CD4-positive, alpha-beta T cell treated with Interferon alpha-2 for 1 hour (primary cell): Measurements from ENCODE around the gene PSMD2.
A peak's percentile ranks its signal among the peaks of the same experiment; 100 is the strongest.

Experiments used
- DNase-seq, 2 donors: peaks; one replicate each; pipeline ENCODE4 v3.0.0-alpha.2; 2020 to 2022

PSMD2 gene

DNA sequence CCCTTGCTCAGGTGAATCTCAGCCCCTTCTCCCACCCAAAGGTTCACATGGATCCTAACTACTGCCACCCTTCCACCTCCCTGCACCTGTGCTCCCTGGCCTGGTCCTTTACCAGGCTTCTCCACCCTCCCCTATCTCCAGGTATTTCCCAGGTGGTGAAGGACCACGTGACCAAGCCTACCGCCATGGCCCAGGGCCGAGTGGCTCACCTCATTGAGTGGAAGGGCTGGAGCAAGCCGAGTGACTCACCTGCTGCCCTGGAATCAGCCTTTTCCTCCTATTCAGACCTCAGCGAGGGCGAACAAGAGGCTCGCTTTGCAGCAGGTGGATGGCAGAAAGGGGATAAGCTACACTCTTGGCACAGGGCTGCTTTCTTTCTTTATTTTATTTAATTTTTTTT lies 42.9 kb downstream of the PSMD2 start:
- DNase-seq: no peak

DNA sequence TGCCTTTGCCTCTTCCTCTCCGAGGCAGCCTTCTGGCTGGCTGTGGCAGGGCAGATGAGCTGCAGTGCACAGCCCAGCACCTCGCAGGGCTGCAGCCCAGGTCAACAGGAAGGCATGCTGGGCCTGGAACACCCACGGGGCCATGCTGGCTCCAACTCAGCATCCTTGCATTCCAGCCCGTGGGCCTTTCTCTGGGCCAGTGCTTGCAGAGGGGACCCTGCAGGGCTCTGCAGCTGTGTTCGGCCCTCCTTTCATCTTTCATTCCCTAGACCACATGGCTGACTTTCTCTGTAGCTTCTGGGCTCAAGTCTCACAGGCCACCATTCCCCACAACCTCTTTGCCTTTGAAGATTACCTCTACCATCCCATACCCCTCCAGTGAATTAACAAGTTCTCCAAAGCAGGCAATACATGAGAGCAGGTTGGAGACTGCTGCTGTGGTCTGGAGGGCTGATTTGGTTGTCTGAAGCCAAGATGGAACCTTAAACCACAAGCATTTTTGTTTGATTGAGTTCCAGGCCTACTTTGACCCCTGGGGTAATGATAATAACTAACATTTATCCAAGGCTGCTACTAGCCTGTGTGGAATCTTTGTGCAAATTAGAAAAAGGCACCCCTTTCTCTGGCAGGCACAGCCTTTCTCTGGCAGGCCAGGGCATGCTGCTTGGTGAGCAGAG lies 44.3 kb downstream of the PSMD2 start:
- no peak for DNase-seq

DNA sequence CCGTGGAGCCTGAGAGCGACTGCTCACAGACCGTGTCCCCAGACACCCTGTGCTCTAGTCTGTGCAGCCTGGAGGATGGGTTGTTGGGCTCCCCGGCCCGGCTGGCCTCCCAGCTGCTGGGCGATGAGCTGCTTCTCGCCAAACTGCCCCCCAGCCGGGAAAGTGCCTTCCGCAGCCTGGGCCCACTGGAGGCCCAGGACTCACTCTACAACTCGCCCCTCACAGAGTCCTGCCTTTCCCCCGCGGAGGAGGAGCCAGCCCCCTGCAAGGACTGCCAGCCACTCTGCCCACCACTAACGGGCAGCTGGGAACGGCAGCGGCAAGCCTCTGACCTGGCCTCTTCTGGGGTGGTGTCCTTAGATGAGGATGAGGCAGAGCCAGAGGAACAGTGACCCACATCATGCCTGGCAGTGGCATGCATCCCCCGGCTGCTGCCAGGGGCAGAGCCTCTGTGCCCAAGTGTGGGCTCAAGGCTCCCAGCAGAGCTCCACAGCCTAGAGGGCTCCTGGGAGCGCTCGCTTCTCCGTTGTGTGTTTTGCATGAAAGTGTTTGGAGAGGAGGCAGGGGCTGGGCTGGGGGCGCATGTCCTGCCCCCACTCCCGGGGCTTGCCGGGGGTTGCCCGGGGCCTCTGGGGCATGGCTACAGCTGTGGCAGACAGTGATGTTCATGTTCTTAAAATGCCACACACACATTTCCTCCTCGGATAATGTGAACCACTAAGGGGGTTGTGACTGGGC lies 45.7 kb downstream of the PSMD2 start:
- no peak for DNase-seq

DNA sequence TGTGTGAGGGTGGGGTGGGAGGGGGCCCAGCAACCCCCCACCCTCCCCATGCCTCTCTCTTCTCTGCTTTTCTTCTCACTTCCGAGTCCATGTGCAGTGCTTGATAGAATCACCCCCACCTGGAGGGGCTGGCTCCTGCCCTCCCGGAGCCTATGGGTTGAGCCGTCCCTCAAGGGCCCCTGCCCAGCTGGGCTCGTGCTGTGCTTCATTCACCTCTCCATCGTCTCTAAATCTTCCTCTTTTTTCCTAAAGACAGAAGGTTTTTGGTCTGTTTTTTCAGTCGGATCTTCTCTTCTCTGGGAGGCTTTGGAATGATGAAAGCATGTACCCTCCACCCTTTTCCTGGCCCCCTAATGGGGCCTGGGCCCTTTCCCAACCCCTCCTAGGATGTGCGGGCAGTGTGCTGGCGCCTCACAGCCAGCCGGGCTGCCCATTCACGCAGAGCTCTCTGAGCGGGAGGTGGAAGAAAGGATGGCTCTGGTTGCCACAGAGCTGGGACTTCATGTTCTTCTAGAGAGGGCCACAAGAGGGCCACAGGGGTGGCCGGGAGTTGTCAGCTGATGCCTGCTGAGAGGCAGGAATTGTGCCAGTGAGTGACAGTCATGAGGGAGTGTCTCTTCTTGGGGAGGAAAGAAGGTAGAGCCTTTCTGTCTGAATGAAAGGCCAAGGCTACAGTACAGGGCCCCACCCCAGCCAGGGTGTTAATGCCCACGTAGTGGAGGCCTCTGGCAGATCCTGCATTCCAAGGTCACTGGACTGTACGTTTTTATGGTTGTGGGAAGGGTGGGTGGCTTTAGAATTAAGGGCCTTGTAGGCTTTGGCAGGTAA lies 46.5 kb downstream of the PSMD2 start:
- no peak for DNase-seq

DNA sequence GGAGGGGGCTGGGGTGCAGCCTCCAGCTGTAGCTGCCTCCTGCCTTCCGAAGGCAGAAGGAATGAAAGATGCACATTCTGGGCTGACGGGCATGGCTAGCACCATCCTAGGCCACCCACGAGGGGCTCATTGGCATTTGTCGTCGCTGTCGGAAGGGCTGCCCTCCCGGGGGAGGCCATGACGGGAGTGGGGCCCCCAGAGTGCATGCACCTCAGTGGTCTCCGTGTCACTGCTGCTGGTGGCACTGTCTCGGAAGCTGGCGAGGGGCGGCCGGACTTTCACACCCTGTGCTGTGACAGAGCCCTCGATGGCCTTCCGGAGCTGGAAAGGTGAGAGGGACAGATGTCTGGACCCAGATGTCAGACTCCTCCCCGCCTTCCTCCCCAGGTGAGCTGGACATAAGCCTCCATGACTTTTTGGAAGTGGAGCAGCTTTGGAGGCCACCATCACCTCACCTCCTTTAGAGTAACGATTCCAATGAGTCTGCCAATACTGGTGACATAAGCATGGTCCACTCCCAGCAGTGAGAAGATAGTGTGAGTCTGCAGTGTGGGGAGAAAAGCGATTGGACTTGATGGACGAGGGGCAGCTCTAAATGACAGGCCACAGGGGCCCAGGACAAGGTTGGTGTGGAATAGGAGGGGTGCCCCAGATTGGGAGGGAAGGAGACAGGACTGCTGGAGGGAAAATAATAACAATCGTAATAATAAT lies 47.6 kb downstream of the PSMD2 start:
- DNase-seq: no peak

DNA sequence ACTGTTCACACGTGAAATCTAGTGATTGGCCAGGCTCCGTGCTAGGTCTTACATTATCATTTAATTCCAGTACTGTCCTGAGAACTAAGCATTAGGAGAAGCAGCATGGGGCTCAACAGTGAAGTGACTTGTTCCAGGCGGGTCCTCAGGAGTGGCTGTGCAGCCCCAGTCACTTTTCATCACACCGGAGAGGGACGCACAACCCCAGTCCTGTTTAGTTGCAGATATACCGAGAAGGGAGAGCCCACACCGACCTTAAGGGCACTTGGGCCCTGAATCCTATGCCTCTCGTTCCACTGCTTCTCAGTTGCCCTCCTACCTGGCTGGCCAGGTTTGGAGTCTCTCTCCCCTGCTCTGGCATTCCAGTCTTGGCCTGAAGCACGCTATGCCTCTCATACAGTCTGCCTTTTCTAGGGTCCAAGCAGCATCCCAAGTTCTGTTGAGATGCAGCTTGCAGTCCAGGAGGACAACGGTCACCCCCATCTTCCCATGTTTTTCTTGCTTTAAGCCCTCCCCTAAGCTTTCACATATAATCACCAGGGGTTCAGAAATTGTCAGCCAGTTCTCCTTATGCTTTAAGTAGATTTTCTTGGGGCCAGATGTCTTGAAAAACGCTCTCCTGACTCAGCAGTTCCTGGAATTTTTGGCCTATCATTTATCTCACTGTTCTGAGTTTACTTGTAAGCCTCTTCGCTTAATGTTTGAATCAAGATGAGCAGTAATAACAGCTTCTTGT lies 48.4 kb downstream of the PSMD2 start:
- DNase-seq: no peak

DNA sequence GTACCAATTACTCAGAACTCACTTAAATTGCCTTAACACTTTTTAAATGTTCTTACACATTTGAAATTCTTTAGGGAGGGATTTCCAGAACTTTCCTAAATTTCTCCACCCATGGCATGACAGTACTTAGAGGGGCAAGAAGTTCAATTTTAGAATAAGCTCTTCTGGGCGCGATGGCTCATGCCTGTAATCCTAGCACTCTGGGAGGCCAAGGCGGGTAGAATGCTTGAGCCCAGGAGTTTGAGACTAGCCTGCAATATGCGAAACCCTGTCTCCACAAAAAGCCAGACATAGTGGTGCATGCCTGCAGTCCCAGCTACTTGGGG lies 49.0 kb downstream of the PSMD2 start:
- no peak for DNase-seq

DNA sequence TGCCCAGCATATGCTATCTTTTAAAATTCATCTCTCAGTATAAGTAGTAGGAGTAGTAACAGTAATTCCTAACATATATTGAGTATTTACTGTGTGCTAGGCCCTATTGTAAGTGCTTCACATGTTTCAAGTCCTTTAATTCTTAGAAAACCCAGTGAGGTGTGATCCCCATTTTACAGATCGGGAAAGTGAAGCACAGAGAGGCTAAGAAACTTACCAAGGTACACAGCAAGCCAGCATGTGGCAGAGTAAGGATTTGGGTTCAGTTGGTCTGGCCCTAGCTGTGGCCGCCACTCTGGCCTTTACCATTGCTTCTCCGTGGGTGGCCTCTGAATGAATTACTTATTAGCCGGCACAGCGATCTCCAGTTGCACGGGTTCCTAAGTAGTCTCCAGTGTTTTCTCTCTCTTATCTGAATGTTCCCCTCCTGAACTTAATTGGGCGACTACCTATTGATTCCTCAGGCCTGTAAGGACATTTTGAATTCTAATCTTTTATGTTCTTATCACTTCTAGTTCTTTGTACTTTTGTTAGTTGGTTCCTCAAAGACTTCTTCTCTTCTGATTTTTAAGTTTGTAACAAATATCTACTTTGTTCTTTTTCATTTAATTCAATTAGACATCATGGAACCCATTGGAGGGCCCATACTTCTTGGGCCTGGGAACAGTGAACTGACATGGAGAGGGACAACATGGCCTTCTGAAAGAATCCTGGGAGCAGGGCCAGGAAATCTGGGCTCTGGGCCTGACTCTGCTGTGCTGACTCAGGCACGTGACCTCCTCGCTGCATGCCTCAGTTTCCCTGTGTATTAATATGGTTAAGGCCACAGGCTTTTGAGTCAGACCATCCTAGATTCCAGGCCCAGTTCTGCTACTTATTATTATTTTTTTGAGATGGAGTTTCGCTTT lies 50.8 kb downstream of the PSMD2 start:
- no peak for DNase-seq

DNA sequence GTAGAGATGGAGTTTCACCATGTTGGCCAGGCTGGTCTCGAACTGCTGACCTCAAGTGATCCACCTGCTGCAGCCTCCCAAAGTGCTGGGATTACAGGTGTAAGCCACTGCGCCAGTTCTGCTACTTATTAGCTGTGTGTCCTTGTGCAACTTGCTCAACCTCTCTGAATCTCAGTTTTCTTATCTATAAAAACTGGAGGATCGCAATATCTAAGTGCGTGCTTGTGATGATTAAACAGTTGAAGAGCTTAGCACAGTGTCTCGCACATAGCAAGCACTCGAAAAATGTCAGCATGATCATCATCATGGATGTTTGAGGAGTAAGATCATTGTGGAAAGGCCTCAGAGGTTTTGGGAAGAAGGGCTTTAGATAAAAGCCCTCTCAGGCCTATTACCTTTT lies 51.6 kb downstream of the PSMD2 start:
- no peak for DNase-seq

DNA sequence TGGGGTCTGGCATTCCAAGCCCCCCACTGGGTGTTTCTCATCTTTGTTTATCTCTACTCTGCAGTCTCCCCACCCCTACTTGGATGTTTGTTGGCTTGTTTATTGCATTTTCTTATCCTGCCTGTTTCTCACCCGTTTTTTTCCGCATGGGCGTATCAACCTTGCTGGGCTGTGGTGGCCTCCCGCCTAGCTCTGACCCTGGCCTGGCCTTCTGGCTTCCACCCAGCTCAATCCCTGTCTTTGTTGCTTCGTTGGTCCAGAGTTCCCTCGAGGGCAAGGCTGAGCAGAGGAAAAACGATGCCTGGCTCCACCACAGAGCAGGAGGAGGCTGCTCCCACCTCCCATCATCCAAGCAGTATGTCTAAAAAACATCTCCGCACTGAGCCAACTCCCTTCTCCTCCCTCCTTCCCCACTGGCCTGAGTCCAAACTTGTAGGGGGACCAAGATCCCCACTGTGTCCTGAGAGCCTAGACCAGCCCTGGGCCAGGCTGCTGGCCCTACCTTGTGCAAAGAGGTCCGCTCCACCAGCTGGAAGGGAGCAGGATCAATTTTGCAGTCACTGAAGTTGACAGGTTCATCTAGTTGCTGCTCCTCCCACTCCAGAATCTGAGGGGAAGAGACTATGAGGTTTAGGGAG lies 52.6 kb downstream of the PSMD2 start:
- DNase-seq: no peak

DNA sequence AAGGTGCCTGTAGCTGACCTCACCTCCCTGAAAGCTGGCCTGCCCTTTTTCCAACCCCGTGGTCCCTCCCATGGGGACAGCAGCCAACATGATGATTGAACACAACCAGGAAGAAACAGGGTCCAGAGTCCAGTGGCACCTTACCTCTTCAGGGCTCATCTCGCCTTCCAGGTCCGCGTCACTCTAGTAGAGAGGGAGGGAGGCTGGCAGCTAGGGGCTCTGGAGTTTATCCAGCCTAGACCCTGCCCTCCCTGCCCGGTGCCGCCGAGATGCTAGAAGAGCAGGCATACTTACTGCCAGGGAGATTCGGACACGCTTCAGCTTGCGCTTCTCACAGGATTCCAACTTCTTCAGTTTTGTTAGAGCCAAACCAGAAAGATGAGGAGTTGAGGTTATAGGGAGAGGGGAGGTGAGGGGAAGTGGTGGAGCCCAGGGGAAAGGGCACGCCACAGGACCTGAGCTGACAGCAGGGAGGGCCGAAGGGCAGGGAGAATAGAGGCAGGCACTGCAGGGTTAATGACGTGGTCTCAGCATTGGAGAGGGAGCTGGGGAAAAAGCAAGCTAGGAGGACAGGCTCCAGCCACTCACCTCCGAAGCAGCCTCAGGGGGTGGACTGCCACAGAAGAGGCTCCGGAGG lies 53.2 kb downstream of the PSMD2 start:
- no peak for DNase-seq

DNA sequence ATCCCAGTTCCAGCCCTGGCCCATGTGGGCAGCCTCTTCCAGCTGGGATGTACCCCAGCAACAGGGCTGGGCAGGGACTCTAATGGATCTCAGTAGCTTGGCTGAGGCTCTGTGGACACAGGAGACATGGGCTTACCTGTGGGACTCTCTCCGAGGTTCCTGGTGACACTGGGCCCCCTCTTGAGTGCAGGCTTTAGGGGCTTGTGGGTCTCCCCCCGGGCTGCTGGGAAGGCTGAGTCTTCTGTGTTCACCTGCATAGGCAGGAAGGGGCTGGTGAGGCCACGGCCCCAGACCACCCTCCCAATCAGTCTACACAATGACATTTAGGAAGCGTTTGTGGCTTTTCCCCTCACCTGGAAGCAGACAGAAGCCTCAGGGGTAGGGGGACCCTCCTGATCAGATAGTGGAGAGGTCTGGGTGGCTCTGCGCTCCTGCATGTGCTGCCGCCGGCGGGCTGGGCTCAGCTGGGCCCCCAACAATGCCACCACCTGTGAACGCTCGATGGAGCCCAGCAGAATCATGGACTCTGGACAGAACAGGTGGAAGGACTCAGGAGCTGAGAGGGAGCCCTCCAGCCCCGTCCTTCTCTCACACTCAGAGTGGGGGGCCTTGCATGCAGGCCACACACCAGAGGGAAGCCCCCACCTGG lies 54.0 kb downstream of the PSMD2 start:
- DNase-seq: no peak

DNA sequence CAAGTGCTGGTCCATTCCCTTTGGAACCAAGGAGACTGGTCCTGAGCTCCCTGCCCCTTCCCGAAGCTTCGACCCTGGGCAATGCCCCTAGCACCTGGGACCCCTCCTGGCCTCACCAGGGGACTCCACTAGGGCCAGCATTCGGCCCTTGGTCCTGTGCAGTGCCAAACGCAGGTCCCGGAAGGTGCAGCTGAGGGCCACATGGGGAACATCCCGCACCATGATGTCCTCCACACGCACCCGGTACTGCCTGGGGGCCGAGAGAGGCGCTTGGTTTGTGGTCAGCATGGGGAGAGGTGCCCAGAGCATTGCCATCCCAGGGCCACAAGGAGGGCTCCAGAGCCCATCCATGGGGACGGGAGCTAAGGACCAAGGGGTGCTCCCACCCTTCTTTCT lies 54.5 kb downstream of the PSMD2 start:
- DNase-seq: no peak

DNA sequence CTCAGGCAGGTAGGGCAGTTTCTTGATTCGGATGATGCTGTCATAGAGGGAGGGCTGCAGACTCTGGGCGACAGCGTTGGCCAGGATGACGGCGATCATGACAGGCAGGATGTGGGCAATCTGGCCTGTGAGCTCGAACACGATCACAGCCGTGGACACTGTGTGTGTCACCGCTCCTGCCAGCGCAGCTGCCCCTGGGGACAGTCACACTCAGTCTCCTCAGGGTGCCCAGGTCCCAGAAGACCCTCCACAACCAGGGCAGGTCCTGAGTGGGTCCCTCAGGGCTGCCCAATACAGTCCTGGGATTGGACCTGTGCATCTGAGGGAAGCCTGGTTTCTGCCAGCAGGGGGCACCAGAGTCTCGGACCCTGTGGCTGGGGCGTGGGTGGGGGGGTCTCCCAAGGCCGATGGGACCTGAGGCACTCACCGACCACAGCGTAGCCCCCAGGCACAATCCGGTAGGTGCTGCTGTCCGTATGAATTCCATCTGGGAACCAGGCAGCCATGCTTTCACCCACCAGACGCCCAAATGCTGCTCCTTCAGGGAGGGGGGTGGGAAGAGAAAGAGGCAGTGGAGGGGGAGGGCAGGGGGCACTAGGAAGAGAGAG lies 55.2 kb downstream of the PSMD2 start:
- DNase-seq: peak; percentile 56 to 67

DNA sequence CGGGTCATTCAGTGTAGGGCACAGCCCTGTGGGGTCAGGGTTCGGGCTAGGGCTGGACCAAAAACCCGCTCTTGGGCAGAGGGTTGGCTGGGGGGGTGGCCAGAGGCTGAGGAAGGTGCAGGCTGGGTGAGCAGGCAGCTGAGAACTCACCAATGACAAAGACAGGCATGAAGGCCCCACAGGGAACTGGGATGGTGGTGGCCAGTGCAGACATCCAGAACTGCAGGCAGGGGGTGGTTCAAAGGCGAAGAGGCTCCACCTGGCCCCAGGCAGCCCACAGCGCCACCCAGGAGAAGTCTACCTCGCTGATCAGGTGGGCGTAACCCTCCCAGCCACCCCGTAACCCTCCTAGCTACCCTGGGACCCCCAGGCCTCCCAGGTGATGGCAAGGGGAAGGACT lies 55.7 kb downstream of the PSMD2 start:
- no peak for DNase-seq

DNA sequence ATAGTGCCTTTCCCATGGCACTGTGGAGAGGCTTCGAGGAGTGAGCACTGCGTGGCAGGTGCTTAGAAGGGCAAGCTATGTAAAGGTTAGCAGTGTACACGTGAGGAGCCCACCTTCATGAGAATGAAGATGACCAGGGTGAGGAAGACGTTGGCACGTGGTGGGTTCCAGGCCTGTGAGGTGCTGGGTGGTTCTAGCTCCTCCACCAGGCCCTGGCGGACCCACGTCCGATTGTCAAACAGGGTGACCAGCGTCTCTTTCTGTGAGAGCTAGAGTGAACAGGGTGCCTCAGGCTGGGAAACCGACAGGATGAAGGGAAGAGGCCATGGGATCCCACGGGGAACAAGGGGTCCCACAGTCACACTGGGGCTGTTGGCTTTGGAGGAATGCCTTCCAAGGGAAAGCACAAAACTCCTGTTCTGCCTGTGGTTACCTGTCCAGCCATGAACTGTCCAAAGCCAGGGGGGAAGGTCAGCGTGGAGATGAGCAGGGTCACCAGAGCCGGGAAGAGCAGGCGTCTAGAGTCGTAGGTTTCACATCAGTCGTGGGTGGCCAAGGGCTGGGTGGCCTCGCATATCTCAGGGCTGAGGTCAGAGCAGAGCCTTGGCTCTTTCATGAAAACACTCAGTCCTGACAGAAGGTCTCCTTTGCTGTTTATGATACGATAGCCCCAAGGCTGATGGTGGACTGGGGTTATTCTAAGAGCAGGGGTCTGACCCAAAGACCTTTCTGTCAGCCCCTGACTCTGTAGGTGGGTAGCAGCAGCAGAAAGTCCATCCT lies 56.4 kb downstream of the PSMD2 start:
- DNase-seq: no peak

DNA sequence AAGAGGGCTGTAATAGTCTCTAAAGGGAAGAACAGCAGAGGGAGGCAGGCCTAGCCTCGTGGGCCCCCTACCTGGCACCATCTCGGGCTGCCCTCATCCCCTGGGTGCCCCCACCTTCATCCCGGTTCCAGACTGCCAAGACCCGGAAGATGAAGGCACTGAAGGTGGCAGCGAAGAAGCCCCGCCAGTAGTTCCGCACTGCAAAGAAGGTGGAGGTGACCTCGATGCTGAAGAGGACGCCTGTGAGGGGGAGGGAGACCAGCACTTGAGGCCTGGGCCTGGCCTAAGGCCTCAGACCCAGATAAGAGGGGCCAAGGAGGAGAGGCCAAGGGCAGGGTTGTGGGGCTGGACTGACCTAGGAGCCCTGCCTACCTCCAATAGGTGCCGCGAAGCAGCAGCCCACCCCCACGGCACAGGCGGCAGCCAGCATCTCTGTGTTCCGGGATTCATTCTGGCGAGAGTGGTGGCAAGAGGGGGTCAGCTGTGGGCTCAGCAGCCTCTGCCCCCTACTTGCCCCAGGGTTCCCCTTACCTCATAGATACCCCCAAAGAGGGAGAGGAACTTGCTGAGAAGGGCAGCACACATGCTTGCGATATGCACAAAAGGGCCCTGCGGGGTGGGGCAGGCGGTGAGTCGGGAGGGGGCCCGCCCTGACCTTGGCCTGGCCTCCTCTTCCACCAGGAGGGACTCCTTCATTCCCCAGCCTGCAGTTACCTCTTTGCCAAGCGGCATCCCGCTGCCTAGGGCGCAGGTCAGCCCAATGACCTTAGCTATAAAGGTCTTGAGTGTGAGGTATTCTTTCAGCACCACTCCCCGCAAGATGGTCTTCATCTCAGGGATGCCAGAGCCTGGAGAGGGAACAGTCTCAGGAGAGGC lies 58.4 kb downstream of the PSMD2 start:
- DNase-seq: no peak
